Esophagus muscularis mucosa (tissue), 4 donors: Measurements from ENCODE around the gene SZT2. TPM values are rescaled to one million over a fixed set of nuclear protein-coding genes. Genes with fewer than 3 reads are reported as not detected.

Experiments
- DNase-seq: peaks from one replicate; pipeline ENCODE4 v3.0.0-alpha.2; 2017; ENCODE audit errors: extremely low spot score
- H3K27ac ChIP-seq, 4 donors: fragments of 200-600 bp; sonication (generic); replicated peaks in 1 of 4; 1 replicate in 3 of 4; 2 replicates in 1 of 4; pipeline ENCODE4 v1.5.1; 2016 to 2019; ENCODE audit warnings: mild to moderate bottlenecking in 1 of 4
- H3K27me3 ChIP-seq, 4 donors: fragments of 200-600 bp; sonication (generic); one replicate each; pipeline versions ENCODE4 v1.5.1 to v1.6.0; 2016 to 2019
- H3K36me3 ChIP-seq, 4 donors: fragments of 200-600 bp; sonication (generic); one replicate each; pipeline ENCODE4 v1.5.1; 2016 to 2019
- H3K4me1 ChIP-seq, 4 donors: fragments of 200-600 bp; sonication (generic); one replicate each; pipeline ENCODE4 v1.5.1; 2016 to 2019
- H3K4me3 ChIP-seq, 4 donors: fragments of 200-600 bp; sonication (generic); 1 replicate in 2 of 4; 2 replicates in 2 of 4; pipeline ENCODE4 v1.5.1; 2016 to 2019; ENCODE audit warnings: mild to moderate bottlenecking in 4 of 4, moderate library complexity in 1 of 4
- H3K9me3 ChIP-seq, 4 donors: fragments of 200-600 bp; sonication (generic); 1 replicate in 3 of 4; 2 replicates in 1 of 4; pipeline ENCODE4 v1.5.1; 2016 to 2019
- EP300 ChIP-seq: sonication (generic); formaldehyde crosslinking; IDR thresholded peaks from one replicate; pipeline ENCODE4 v1.6.1; 2017; ENCODE audit warnings: antibody characterized with exemption
- POLR2A ChIP-seq: fragments of 450-650 bp; IDR thresholded peaks from one replicate; pipeline ENCODE4 v1.6.1; 2017; ENCODE audit warnings: antibody characterized with exemption, moderate library complexity, mild to moderate bottlenecking, low read depth
- POLR2AphosphoS5 ChIP-seq, 2 donors: sonication (generic); formaldehyde crosslinking; IDR thresholded peaks; one replicate each; pipeline ENCODE4 v1.6.1; 2017; ENCODE audit warnings: antibody characterized with exemption in 2 of 2
- WGBS: methylation state at CpG from one replicate; pipeline ENCODE4 v1.1.5; 2018; 5-methylcytosine and 5-hydroxymethylcytosine counted together
- intact Hi-C: fragments of 100-400 bp; cut with DNase I; formaldehyde crosslinking; loops from one replicate; pipeline ENCODE4 v1.15.1; 2023
- total RNA-seq, 4 donors: library from RNA; depleted of rRNA; stranded (reverse); fragments of >200 nt; gene quantifications; one replicate each; pipeline versions ENCODE4 v1.1.0 to v1.2.1, GENCODE V29; 2016
- TF ChIP-seq, protein P1 (sequence below), 3 experiments: fragments of 200-600 bp in 2 of 3; fragments of 450-650 bp in 1 of 3; sonication (generic) in 2 of 3; IDR thresholded peaks; one replicate each; pipeline ENCODE4 v1.5.1; 2017 to 2019; ENCODE audit warnings: antibody characterized with exemption in 3 of 3, mild to moderate bottlenecking in 2 of 3, moderate library complexity in 1 of 3

SZT2 gene
- total RNA-seq, 4 donors from 2014 or later = 25.2 to 45.9 (median 31.3) TPM

GRCh38 chr1:43358746-43359693 lies 30.7 kb upstream of the SZT2 start, which contains the start of gene CDC20:
TSS of gene CDC20 (plus strand) at chr1:43358981. CDS start at chr1:43359216, 235 bp downstream.
- Histone ChIP-seq H3K4me3 (peak within 1 kb of the TSS; percentile 61 to 78 (median 72)), H3K27me3 (no peaks in the 10 kb centered on the region), H3K36me3 (peaks cover 16 to 42% (median 34%) of the 10 kb centered on the region in 4 donors), H3K4me1 (peaks cover 13 to 20% (median 18%) of the 10 kb centered on the region in 4 donors), H3K9me3 (no peaks in the 10 kb centered on the region), H3K27ac (peak within 1 kb of the TSS; percentile 89 to 94 (median 90))
- intact Hi-C loops = no loop called here
- no peak for TF ChIP-seq EP300
- TF ChIP-seq POLR2A = no peak
- TF ChIP-seq POLR2AphosphoS5 (IDR thresholded peaks at IDR 0.05) = peak in 1 of 2 donors; percentile 81
- TF ChIP-seq, protein P1, sequence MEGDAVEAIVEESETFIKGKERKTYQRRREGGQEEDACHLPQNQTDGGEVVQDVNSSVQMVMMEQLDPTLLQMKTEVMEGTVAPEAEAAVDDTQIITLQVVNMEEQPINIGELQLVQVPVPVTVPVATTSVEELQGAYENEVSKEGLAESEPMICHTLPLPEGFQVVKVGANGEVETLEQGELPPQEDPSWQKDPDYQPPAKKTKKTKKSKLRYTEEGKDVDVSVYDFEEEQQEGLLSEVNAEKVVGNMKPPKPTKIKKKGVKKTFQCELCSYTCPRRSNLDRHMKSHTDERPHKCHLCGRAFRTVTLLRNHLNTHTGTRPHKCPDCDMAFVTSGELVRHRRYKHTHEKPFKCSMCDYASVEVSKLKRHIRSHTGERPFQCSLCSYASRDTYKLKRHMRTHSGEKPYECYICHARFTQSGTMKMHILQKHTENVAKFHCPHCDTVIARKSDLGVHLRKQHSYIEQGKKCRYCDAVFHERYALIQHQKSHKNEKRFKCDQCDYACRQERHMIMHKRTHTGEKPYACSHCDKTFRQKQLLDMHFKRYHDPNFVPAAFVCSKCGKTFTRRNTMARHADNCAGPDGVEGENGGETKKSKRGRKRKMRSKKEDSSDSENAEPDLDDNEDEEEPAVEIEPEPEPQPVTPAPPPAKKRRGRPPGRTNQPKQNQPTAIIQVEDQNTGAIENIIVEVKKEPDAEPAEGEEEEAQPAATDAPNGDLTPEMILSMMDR (IDR thresholded peaks at IDR 0.05) = no peak
- DNase-seq = peak; percentile 99
- WGBS = 3% methylated on average over 35 of the region's 59 CpGs

DNA sequence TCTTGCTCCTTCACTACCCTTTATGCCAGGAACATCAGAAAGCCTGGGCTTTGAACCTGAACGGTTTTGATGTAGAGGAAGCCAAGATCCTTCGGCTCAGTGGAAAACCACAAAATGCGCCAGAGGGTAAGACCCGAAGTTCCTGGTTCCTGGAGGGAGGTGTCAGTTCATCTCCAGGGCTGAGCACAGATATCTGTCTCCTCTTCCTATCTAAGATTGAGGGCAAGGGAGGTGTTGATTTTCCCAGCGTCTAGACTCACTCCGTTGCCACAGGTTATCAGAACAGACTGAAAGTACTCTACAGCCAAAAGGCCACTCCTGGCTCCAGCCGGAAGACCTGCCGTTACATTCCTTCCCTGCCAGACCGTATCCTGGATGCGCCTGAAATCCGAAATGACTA lies 30.0 kb upstream of the SZT2 start:
- Histone ChIP-seq H3K4me3 (no peak overlapping the region), H3K9me3 (no peaks in the 10 kb centered on the region), H3K36me3 (peaks cover 23 to 48% (median 40%) of the 10 kb centered on the region in 4 donors), H3K27me3 (no peaks in the 10 kb centered on the region), H3K4me1 (peaks cover 13 to 20% (median 18%) of the 10 kb centered on the region in 4 donors), H3K27ac (no peak overlapping the region)
- intact Hi-C loops = no loop called here
- 50% methylated on average over 10 of the region's 11 CpGs for WGBS
- DNase-seq = no peak
- TF ChIP-seq POLR2A (no peak), EP300 (no peak)
- TF ChIP-seq, protein P1 (IDR thresholded peaks at IDR 0.05) = no peak

GRCh38 chr1:43360616-43361015 lies 29.1 kb upstream of the SZT2 start:
- peaks cover 13 to 25% (median 20%) of the 10 kb centered on the region in 4 donors for H3K4me1 ChIP-seq
- peaks cover 30 to 54% (median 50%) of the 10 kb centered on the region in 4 donors for H3K36me3 ChIP-seq
- intact Hi-C loops = no loop called here
- 70% methylated on average over 4 of the region's 4 CpGs for WGBS
- H3K4me3 ChIP-seq = no peak overlapping the region
- no peak for TF ChIP-seq EP300
- H3K9me3 ChIP-seq = no peaks in the 10 kb centered on the region
- no peak overlapping the region for H3K27ac ChIP-seq
- no peak for DNase-seq
- H3K27me3 ChIP-seq = no peaks in the 10 kb centered on the region

DNA sequence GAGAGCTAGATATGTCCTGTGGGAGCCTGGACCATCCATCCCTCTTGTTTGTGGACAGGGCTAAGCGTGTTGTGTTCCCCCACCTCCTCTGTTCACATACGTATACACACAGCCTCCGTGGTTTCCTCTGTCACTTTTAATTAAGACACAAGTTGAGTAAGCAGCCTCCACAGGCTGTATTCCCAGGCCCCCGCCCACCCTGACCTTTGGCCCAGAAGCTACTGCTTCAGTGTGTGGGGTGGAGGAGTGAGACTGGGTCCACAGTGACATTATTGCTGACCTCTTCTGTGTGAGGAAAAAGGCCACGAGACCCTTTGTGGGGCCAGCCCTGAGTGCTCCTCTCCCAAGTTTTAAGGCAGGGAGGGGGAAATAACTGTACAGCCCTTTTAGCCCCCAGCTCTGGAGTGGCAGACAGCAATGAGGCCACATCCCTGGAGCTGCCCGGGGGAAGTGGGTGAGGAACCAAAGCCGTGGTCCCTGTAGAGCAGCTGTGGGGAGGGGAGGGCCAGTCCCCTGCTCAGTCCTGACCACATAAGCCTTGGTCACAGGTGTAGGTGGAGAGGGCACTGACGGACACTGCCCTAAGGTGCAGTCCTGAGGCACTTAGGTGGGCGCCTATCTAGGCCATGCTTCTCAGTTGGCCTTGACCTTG lies 26.3 kb upstream of the SZT2 start:
- Histone ChIP-seq H3K9me3 (no peaks in the 10 kb centered on the region), H3K27me3 (no peaks in the 10 kb centered on the region), H3K27ac (no peak overlapping the region), H3K4me1 (peaks cover 21 to 35% (median 28%) of the 10 kb centered on the region in 4 donors), H3K36me3 (peaks cover 30 to 56% (median 53%) of the 10 kb centered on the region in 4 donors), H3K4me3 (no peak overlapping the region)
- intact Hi-C loops = no loop called here
- TF ChIP-seq POLR2A = no peak
- TF ChIP-seq, protein P1 (IDR thresholded peaks at IDR 0.05) = no peak
- no peak for TF ChIP-seq EP300
- TF ChIP-seq POLR2AphosphoS5 (IDR thresholded peaks at IDR 0.05) = no peak
- no peak for DNase-seq
- 75% methylated on average over 6 of the region's 9 CpGs for WGBS

- Histone ChIP-seq H3K36me3 (peaks cover 30 to 56% (median 53%) of the 10 kb centered on the region in 4 donors), H3K4me3 (no peak overlapping the region), H3K9me3 (no peaks in the 10 kb centered on the region), H3K27me3 (no peaks in the 10 kb centered on the region), H3K4me1 (peaks cover 25 to 38% (median 31%) of the 10 kb centered on the region in 4 donors), H3K27ac (no peak overlapping the region)
- intact Hi-C loops = no loop called here
- no peak for DNase-seq
- WGBS = 79% methylated on average over 5 of the region's 5 CpGs
- TF ChIP-seq EP300 (no peak), POLR2A (no peak), POLR2AphosphoS5 (IDR thresholded peaks at IDR 0.05) (no peak)
- TF ChIP-seq, protein P1 (IDR thresholded peaks at IDR 0.05) = no peak
These were observed 25.7 kb upstream of the SZT2 start for GRCh38 chr1:43363935-43364525.
